Measurements from ENCODE around the gene VCAN. TPM values are rescaled to one million over a fixed set of nuclear protein-coding genes. Genes with fewer than 3 reads are reported as not detected.

VCAN gene
- total RNA-seq, 4 donors from 2014 or later = 66.9 to 117 (median 71.6) TPM

- H3K27ac ChIP-seq (replicated peaks in 1 of 4) = no peak overlapping the region
- 94% methylated on average over 9 of the region's 9 CpGs for WGBS
- no peak overlapping the region for H3K4me3 ChIP-seq
- intact Hi-C loops (cut with DNase I) = no loop called here
- TF ChIP-seq CTCF (IDR thresholded peaks at IDR 0.05) (no peak), POLR2A (IDR thresholded peaks at IDR 0.05; ENCODE audit: low read depth) (no peak), POLR2AphosphoS5 (IDR thresholded peaks at IDR 0.05) (no peak)
- H3K9me3 ChIP-seq = no peaks in the 10 kb centered on the region
- no peak for DNase-seq (ENCODE audit: extremely low spot score)
- no peaks in the 10 kb centered on the region for H3K36me3 ChIP-seq
- H3K4me1 ChIP-seq = no peaks in the 10 kb centered on the region
- H3K27me3 ChIP-seq = no peaks in the 10 kb centered on the region
Observed at GRCh38 chr5:83490203-83490602, 18.7 kb downstream of the VCAN start.

- 94% methylated on average over 1 of the region's 1 CpG for WGBS
- H3K4me1 ChIP-seq = no peaks in the 10 kb centered on the region
- H3K9me3 ChIP-seq = no peaks in the 10 kb centered on the region
- intact Hi-C loops (cut with DNase I) = no loop called here
- H3K36me3 ChIP-seq = no peaks in the 10 kb centered on the region
- TF ChIP-seq CTCF (IDR thresholded peaks at IDR 0.05) (no peak), POLR2AphosphoS5 (IDR thresholded peaks at IDR 0.05) (no peak), POLR2A (IDR thresholded peaks at IDR 0.05; ENCODE audit: low read depth) (no peak), EP300 (IDR thresholded peaks at IDR 0.05) (no peak)
- no peaks in the 10 kb centered on the region for H3K27me3 ChIP-seq
- no peak for DNase-seq (ENCODE audit: extremely low spot score)
- no peak overlapping the region for H3K27ac ChIP-seq (replicated peaks in 1 of 4)
- no peak overlapping the region for H3K4me3 ChIP-seq
Observed at GRCh38 chr5:83492331-83492730, 20.8 kb downstream of the VCAN start.

GRCh38 chr5:83493644-83494043 is 22.1 kb downstream of the VCAN start:
- intact Hi-C loops (cut with DNase I) = no loop called here
- H3K36me3 ChIP-seq = no peaks in the 10 kb centered on the region
- no peak for TF ChIP-seq POLR2A (IDR thresholded peaks at IDR 0.05; ENCODE audit: low read depth)
- TF ChIP-seq EP300 (IDR thresholded peaks at IDR 0.05) = no peak
- TF ChIP-seq POLR2AphosphoS5 (IDR thresholded peaks at IDR 0.05) = no peak
- TF ChIP-seq CTCF (IDR thresholded peaks at IDR 0.05) = no peak
- no peaks in the 10 kb centered on the region for H3K27me3 ChIP-seq
- no peaks in the 10 kb centered on the region for H3K9me3 ChIP-seq
- H3K4me3 ChIP-seq = no peak overlapping the region
- DNase-seq (ENCODE audit: extremely low spot score) = no peak
- no peak overlapping the region for H3K27ac ChIP-seq (replicated peaks in 1 of 4)
- H3K4me1 ChIP-seq = no peaks in the 10 kb centered on the region
- WGBS = 86% methylated on average over 7 of the region's 7 CpGs

GRCh38 chr5:83494087-83494620 is 22.6 kb downstream of the VCAN start:
- H3K27me3 ChIP-seq = no peaks in the 10 kb centered on the region
- intact Hi-C loops (cut with DNase I) = no loop called here

More at GRCh38 chr5:83494087-83494620, 22.6 kb downstream of the VCAN start:
- Histone ChIP-seq H3K36me3 (no peaks in the 10 kb centered on the region), H3K27ac (replicated peaks in 1 of 4) (no peak overlapping the region), H3K4me1 (no peaks in the 10 kb centered on the region), H3K9me3 (no peaks in the 10 kb centered on the region), H3K4me3 (no peak overlapping the region)
- 74% methylated on average over 2 of the region's 2 CpGs for WGBS
- TF ChIP-seq POLR2AphosphoS5 (IDR thresholded peaks at IDR 0.05) (no peak), EP300 (IDR thresholded peaks at IDR 0.05) (no peak), CTCF (IDR thresholded peaks at IDR 0.05) (no peak), POLR2A (IDR thresholded peaks at IDR 0.05; ENCODE audit: low read depth) (no peak)
- no peak for DNase-seq (ENCODE audit: extremely low spot score)
